Osteocyte (in vitro differentiated cells): ENCODE data around the gene ASTN2. TPM values are rescaled to one million over a fixed set of nuclear protein-coding genes. Genes with fewer than 3 reads are reported as not detected.

Source experiments
- DNase-seq: peaks from one replicate; pipeline ENCODE4 v3.0.0; 2021; ENCODE audit warnings: mixed read lengths; ENCODE audit not compliant: unreplicated experiment; ENCODE audit errors: extremely low spot score
- H3K27ac Mint-ChIP-seq: one replicate; pipeline ENCODE4 v1.8.0; 2021; ENCODE audit warnings: mild to moderate bottlenecking, mixed read lengths; ENCODE audit not compliant: unreplicated experiment
- H3K27me3 Mint-ChIP-seq: one replicate; pipeline ENCODE4 v1.8.0; 2021; ENCODE audit warnings: mixed read lengths; ENCODE audit not compliant: unreplicated experiment
- H3K36me3 Mint-ChIP-seq: one replicate; pipeline ENCODE4 v1.8.0; 2021; ENCODE audit warnings: mixed read lengths; ENCODE audit not compliant: unreplicated experiment
- H3K4me1 Mint-ChIP-seq: one replicate; pipeline ENCODE4 v1.8.0; 2021; ENCODE audit warnings: mixed read lengths; ENCODE audit not compliant: unreplicated experiment
- H3K4me3 Mint-ChIP-seq: one replicate; pipeline ENCODE4 v1.8.0; 2021; ENCODE audit warnings: mild to moderate bottlenecking, moderate library complexity, mixed read lengths; ENCODE audit not compliant: unreplicated experiment
- H3K9me3 Mint-ChIP-seq: one replicate; pipeline ENCODE4 v1.8.0; 2021; ENCODE audit warnings: mixed read lengths; ENCODE audit not compliant: unreplicated experiment
- total RNA-seq: library from RNA; stranded (reverse); gene quantifications from 2 replicates; pipeline ENCODE4 v1.2.1, GENCODE V29; 2021
- TF ChIP-seq, protein P1 (sequence below): fragments of 200-600 bp; sonication (generic); IDR thresholded peaks from 2 replicates; pipeline ENCODE4 v1.5.0; 2021; ENCODE audit warnings: antibody characterized with exemption, mild to moderate bottlenecking, moderate library complexity

Gene ASTN2
- total RNA-seq, 1 donor from 2014 or later: 2.3 TPM

GRCh38 chr9:116644091-116644688 lies 770.7 kb downstream of the ASTN2 start:
- H3K27me3 Mint-ChIP-seq: no peaks in the 10 kb centered on the region
- H3K27ac Mint-ChIP-seq: no peak overlapping the region
- no peak overlapping the region for H3K4me3 Mint-ChIP-seq
- no peaks in the 10 kb centered on the region for H3K9me3 Mint-ChIP-seq
- TF ChIP-seq, protein P1, sequence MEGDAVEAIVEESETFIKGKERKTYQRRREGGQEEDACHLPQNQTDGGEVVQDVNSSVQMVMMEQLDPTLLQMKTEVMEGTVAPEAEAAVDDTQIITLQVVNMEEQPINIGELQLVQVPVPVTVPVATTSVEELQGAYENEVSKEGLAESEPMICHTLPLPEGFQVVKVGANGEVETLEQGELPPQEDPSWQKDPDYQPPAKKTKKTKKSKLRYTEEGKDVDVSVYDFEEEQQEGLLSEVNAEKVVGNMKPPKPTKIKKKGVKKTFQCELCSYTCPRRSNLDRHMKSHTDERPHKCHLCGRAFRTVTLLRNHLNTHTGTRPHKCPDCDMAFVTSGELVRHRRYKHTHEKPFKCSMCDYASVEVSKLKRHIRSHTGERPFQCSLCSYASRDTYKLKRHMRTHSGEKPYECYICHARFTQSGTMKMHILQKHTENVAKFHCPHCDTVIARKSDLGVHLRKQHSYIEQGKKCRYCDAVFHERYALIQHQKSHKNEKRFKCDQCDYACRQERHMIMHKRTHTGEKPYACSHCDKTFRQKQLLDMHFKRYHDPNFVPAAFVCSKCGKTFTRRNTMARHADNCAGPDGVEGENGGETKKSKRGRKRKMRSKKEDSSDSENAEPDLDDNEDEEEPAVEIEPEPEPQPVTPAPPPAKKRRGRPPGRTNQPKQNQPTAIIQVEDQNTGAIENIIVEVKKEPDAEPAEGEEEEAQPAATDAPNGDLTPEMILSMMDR: no peak
- H3K36me3 Mint-ChIP-seq: no peaks in the 10 kb centered on the region
- H3K4me1 Mint-ChIP-seq: peaks cover 17% of the 10 kb centered on the region
- DNase-seq: no peak

- no peak overlapping the region for H3K4me3 Mint-ChIP-seq
- TF ChIP-seq, protein P1: no peak
- H3K27ac Mint-ChIP-seq: no peak overlapping the region
- peaks cover 17% of the 10 kb centered on the region for H3K4me1 Mint-ChIP-seq
- no peaks in the 10 kb centered on the region for H3K27me3 Mint-ChIP-seq
- no peaks in the 10 kb centered on the region for H3K36me3 Mint-ChIP-seq
- no peaks in the 10 kb centered on the region for H3K9me3 Mint-ChIP-seq
- DNase-seq: no peak
Observed at GRCh38 chr9:116643691-116644090, 771.2 kb downstream of the ASTN2 start.

- Mint-ChIP-seq H3K4me1 (peaks cover 10% of the 10 kb centered on the region), H3K27me3 (no peaks in the 10 kb centered on the region), H3K36me3 (no peaks in the 10 kb centered on the region), H3K4me3 (no peak overlapping the region), H3K27ac (no peak overlapping the region), H3K9me3 (no peaks in the 10 kb centered on the region)
- DNase-seq: no peak
- TF ChIP-seq, protein P1: no peak
Observed at GRCh38 chr9:116641292-116642059, 773.4 kb downstream of the ASTN2 start.

DNA sequence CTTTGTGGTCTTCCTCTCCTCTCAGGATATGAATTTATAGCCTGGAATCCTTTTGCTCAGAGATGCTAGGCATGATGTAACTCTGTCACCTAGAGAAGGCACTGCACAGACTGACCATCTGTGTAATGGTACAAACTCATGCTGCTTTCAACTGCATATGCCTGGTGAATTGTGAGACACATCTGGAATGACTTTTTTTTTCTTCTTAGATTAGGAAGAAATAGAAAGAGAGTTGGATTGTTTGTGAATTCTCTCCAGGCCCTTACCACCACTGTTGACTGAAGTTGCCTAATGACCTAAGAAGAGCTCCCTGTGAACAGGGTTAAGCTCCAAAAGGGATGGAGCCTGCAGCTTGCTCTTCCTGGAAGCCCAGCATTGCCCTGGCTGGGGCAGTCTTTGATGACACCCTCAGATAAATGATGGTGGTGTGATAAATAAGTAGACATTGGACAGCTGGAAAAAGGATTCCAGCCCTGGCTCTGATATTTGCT lies 775.6 kb downstream of the ASTN2 start:
- DNase-seq: no peak
- Mint-ChIP-seq H3K36me3 (no peaks in the 10 kb centered on the region), H3K27ac (no peak overlapping the region), H3K27me3 (no peaks in the 10 kb centered on the region), H3K4me1 (peaks cover 8% of the 10 kb centered on the region), H3K4me3 (no peak overlapping the region), H3K9me3 (no peaks in the 10 kb centered on the region)
- TF ChIP-seq, protein P1: no peak

DNA sequence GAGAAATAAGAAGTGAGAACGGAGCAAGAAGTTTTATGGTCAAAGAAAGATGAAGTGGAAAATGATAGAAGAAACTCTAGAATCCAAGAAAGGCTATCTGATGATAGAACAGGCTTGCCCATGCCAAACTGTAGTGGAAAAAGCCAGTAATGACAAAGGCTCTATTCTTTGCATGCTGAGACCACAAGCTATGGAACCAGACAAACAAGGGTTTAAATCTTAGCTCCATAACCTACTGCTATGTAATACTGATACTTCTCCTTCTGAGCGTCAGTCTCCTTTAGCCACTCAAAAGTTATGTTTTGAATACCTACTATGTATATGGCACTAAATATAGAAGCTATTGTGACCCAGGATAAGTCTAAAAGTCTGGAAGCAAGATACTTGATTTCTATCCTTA lies 778.9 kb downstream of the ASTN2 start:
- TF ChIP-seq, protein P1: no peak
- H3K36me3 Mint-ChIP-seq: no peaks in the 10 kb centered on the region
- no peaks in the 10 kb centered on the region for H3K4me1 Mint-ChIP-seq
- no peak for DNase-seq
- H3K9me3 Mint-ChIP-seq: no peaks in the 10 kb centered on the region
- no peak overlapping the region for H3K4me3 Mint-ChIP-seq
- H3K27me3 Mint-ChIP-seq: no peaks in the 10 kb centered on the region
- no peak overlapping the region for H3K27ac Mint-ChIP-seq
